ENCODE measurements around the gene CYSRT1. TPM values are rescaled to one million over a fixed set of nuclear protein-coding genes. Genes with fewer than 3 reads are reported as not detected.

Gene CYSRT1
- total RNA-seq, 1 donor from 2014 or later, result 0.59 TPM

GRCh38 chr9:137253717-137254623 lies 29.0 kb downstream of the CYSRT1 start:
- Histone ChIP-seq H3K36me3 (peaks cover 21% of the 10 kb centered on the region), H3K27me3 (ENCODE audit: low read depth) (no peaks in the 10 kb centered on the region), H3K27ac (peak overlapping the region; percentile 76), H3K4me1 (peaks cover 23% of the 10 kb centered on the region), H3K9me3 (no peaks in the 10 kb centered on the region), H3K4me3 (peak overlapping the region; percentile 100)
- no peak for TF ChIP-seq CTCF (IDR thresholded peaks at IDR 0.05)
- ATAC-seq (peak in 1 of 2 donors; percentile 1), DNase-seq (no peak)
- intact Hi-C loops (cut with DNase I), result no loop called here

- H3K27me3 ChIP-seq (ENCODE audit: low read depth), result no peaks in the 10 kb centered on the region
- H3K4me3 ChIP-seq, result peak within 1 kb of the TSS; percentile 100
- peak; percentile 94 to 96 for ATAC-seq
- TF ChIP-seq CTCF (IDR thresholded peaks at IDR 0.05), result no peak
- H3K36me3 ChIP-seq, result peaks cover 30% of the 10 kb centered on the region
- no peaks in the 10 kb centered on the region for H3K9me3 ChIP-seq
- DNase-seq, result peak; percentile 94
- H3K27ac ChIP-seq, result peak within 1 kb of the TSS; percentile 83
- intact Hi-C loops (cut with DNase I), result no loop called here
- H3K4me1 ChIP-seq, result peaks cover 23% of the 10 kb centered on the region
Measured at GRCh38 chr9:137254624-137255447, 29.9 kb downstream of the CYSRT1 start, which contains the start of gene NELFB. Gene NELFB (plus strand): TSS chr9:137255327.

GRCh38 chr9:137255448-137256114 lies 30.6 kb downstream of the CYSRT1 start:
- Histone ChIP-seq H3K4me3 (peak overlapping the region; percentile 100), H3K36me3 (peaks cover 30% of the 10 kb centered on the region), H3K4me1 (peaks cover 23% of the 10 kb centered on the region), H3K27me3 (ENCODE audit: low read depth) (no peaks in the 10 kb centered on the region), H3K27ac (peak overlapping the region; percentile 83), H3K9me3 (no peaks in the 10 kb centered on the region)
- intact Hi-C loops (cut with DNase I), result no loop called here
- peak; percentile 79 for DNase-seq
- ATAC-seq, result peak; percentile 41 to 58
- TF ChIP-seq CTCF (IDR thresholded peaks at IDR 0.05), result no peak

GRCh38 chr9:137256362-137256761 lies 31.4 kb downstream of the CYSRT1 start:
- intact Hi-C loops (cut with DNase I), result no loop called here
- Histone ChIP-seq H3K27ac (no peak overlapping the region), H3K4me1 (peaks cover 23% of the 10 kb centered on the region), H3K36me3 (peaks cover 30% of the 10 kb centered on the region), H3K4me3 (peak overlapping the region; percentile 100), H3K9me3 (no peaks in the 10 kb centered on the region), H3K27me3 (ENCODE audit: low read depth) (no peaks in the 10 kb centered on the region)
- ATAC-seq (no peak), DNase-seq (no peak)
- TF ChIP-seq CTCF (IDR thresholded peaks at IDR 0.05), result no peak

- TF ChIP-seq CTCF (IDR thresholded peaks at IDR 0.05), result no peak
- H3K4me1 ChIP-seq, result peaks cover 23% of the 10 kb centered on the region
- intact Hi-C loops (cut with DNase I), result no loop called here
- H3K27ac ChIP-seq, result no peak overlapping the region
- ATAC-seq (no peak), DNase-seq (no peak)
- peak overlapping the region; percentile 100 for H3K4me3 ChIP-seq
- H3K36me3 ChIP-seq, result peaks cover 30% of the 10 kb centered on the region
- no peaks in the 10 kb centered on the region for H3K27me3 ChIP-seq (ENCODE audit: low read depth)
- no peaks in the 10 kb centered on the region for H3K9me3 ChIP-seq
Measured at GRCh38 chr9:137256856-137257255, 31.9 kb downstream of the CYSRT1 start.

Data from lower lobe of right lung (tissue), 2 donors.